Measurements from ENCODE around the gene NR5A2.

NR5A2 gene

DNA sequence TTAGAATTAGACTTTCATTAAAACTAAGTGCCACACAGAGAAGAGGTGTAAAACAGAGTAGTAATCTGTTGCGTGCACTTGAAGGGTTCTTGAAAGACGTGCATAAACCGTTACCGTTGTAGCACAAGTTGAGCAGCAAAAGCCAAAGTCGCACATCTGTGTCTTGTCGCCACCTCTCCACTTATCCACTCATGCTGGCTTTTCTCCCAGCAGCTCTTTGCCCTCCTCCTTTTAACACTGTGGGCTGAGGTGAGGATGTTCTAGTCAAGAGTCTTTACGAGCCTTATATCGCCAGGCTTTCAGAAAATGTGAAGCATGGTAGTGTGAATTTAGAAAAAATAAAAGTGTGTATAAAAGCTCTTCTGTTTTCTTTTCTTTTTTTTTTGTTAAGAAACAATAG is 48.0 kb downstream of the NR5A2 start:
- DNase-seq, result no peak

DNA sequence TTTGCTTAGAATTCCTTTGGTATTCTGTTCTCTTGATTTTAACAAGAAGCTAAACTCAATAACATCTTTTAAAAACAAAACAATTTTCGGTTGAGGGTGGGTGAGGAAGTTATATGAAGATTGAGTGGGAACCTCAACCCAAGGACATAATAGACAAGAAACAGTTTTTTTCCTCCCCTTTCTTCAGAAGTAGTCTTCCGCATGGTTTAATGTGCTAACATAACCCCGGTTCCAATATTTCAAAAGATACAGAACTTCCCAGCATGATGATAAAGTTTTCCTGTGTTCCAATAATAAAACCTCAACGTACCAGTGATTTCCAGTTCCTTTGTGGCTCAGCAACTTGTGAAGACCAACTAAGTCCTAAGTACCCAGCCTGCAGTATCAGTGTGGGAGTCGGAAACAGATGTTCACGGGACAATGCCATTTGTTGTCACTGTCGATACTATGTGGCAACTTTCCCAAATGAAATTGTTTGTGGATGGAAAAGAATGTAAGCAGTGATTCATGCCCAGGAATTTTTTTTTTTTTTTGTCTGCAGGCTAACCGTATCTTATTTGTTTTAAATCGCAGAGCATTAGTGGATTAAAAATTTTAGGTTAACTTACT is 48.5 kb downstream of the NR5A2 start:
- no peak for DNase-seq

DNA sequence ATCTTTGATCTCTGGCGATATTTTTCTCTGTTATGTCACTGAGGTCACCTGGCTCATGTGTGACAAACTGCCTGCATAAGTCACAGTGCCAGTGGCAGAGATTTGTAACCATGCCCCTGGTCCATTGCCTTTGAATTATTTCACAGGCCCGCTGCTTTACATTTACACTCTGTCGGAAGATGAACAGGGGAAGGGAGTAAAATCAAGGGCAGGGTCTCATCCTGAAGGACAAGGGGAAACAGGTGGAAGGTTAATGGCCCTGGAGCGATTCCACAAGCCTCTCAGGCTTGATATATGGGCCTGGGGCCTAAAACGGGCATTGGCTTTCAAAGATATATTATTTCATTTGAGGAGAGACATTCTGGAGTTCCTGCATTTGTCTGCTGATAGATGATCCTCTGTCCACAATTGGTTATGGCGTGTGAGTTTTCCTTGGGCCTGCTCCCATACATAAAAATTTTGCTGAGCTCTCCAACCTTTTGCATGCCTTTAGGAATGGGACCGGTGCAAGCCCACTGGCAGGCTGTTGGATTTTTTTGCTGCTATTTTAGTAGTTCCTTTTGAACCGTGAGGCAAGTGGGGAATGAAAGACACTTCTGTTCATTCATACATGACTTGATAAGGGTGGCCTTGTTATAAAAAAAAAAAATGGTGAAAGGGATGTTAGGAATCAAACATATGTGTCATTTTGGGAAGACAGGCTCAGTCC is 51.9 kb downstream of the NR5A2 start:
- no peak for DNase-seq

DNA sequence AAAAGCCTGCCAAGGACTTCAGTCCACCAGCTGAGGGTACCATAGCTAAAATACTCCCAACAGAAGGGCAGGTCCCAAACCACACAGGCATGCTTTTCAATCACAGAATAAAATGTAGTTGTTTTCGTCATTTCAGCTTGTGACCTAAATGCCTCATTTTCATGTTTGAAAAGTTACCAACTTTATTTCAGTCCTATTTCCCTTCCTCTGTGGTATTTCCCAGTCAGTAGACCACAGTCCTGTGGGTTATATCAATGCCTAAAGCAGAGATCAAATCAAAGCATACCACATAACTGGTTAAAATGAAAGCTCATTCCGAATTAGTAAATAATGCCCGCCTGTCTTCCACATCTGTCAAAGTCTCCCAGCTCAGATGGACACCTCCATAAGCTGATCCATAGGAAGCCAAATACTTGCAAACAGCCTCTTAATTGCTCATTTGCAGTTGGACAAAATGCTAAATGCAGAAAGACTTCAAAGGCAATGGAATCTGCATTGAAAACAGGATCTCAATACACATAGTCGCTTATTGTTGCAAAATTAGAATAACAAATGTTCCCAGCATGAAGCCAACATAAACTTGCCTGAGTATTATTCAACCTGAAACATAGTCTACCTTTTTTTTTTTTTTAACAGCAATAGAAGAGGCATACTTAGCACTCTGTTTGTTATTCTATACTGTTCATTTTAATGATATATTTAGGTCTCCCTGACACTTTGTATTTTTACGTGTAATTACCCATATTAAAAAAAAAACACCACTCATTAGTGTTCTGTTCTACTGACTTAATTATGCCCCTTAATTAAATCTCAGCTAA is 53.9 kb downstream of the NR5A2 start:
- DNase-seq, result no peak

DNA sequence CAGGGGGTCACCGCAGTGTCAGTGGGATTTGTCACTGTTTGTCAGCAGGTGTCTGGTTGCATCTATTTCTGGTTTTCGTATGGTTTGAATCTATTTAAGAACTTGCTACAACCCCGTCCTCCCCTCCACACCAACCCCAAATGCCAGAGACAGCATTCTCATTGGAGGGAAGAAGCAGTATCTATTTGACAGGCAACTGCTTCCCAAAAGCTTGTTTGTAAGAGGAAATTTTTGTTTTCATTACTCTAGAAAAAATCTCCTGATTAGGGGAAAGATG is 54.4 kb downstream of the NR5A2 start:
- DNase-seq, result no peak

DNA sequence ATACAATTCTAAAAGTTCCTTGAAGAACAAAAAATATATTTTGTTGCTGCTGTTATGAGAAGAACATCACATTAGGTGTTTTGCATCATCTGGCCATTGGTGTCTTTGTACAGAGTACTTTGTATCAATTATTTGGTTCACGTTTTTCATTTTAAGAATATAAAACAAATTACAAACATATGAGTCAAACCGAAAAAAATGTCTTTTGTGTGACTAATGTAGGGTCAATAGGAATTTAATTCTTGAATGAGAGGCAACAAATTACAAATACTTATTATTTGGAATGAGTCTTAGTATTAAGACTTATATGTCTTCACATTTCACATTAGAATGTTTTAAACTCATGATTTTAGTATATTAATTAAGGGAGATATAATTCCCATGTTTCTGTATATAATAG is 54.8 kb downstream of the NR5A2 start:
- DNase-seq, result no peak

DNA sequence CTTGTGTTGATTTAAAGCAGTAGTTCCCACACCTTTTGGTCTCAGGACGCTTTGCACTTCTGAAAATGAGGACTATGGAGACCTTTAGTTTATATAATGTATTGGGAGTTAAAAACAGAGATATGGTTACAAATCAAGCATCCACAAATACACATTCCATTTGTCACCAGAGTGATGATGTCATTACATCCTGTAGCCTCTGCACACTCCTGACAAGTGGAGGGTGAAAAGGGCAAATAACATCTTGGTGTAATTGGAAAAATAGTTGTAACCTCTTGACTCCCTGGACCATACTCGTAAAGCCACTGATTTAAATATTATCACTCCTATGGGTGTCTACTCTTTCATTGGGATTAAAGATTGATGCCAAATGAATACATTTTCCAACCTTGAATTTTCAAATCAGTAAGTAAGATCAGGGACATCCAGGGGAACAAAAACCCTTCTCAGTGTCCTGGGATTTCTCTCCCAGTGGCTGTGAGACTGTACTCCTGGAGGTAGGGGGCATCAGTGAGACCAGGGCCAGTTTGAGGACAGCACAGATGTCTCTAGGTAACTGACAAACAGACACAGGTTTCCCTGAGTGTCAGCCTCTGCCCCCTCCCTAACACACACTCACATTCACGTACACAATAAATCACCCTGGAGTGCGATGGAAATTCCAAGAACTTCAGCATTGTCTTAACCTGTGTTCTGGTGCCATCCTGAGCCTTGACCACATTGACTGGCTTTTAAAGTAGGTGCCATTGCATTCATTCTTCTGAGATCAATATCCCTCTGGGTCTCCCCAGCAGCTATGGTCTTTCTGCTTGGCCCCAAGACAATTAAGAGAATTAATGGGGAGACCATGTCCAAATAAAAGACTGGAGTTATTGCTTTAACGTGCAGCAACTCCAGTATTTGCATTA is 63.0 kb downstream of the NR5A2 start:
- DNase-seq, result no peak

DNA sequence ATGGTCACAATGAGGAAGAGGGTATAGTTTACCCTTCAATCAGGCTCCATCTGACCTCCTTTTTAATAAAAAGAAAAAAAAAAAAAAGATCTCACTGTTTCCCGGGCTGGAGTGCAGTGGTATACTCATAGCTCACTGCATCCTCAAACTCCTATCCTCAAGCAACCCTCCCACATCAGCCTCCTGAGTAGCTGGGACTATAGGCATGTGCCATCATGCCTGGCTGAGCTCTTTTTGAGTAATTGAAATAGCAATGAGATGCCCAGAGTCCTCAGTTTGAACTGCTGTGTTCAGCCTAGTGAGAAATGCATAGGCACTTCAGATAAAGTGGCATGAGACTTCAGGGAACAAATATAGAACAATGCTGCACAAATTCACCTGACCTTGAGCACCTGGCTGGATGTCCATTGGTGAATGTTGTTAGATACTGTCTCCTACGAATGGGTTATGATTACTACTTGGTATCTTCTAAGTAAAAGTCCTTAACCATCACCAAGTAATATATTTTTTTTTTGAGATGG is 67.6 kb downstream of the NR5A2 start:
- DNase-seq, result no peak

DNA sequence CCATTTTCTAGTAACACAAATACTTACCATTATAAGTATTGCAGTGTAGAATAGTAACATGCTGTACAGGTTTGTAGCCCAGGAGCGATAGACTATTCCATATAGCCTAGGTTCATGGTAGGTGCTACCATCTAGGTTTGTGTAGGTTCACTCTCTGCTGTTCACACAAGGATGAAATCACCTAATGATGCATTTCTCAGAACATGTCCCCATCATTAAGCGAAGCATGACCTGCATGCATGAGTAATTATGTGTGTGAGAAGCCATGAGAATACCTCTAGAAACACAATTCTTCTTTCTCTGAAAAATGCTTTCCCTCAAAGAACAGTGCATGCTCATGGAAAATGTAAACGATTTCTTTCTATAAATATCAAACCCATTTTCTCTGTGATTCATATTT is 69.3 kb downstream of the NR5A2 start:
- DNase-seq, result no peak

DNA sequence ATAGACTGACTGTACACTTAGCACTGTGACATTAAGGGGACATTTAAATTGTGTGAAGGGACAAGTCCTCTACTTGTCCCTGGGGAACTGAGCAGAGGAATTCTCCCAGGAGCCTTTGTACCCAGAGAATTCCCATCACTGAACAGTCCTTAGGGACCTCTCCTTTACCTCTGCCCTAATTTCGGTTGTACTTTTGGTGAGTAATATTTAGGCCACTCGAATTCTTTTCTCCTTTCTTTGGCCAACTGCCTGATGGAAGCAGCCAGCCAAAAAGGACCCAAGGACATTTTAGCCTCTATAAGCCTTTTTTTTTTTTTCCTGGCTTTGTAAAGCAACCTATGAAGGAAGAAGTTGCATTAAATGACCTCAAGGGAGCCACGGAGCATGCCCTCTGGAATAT is 71.5 kb downstream of the NR5A2 start:
- no peak for DNase-seq

DNA sequence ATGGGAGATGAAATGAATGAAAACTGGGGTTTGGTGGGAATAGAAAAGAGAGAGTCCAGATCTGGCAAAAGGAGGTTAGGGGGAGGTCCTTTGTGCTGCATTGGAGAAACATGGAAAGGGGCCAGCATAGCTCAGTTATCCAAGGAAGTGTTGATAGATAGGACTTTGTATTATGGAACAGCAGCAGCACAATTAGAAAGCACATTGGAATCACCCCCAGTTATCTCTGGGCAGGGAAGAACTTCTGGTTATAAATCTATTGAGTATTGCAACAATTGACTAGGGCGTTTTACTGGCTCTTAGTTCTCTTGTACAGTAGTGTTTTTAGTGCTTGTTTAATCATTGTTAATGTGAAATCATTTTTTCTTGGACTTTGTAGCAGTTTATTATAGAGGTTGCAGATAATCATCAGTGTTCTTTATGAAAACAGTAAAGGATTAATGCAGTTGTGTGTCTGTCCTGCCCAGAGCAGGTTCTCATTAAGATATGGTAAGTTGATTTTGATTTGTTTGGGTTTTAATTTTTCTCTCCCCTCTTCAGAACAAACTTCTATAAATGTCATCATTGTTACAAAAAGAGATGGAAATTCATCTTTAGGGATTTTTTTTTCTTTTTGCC is 76.6 kb downstream of the NR5A2 start:
- DNase-seq, result no peak

DNA sequence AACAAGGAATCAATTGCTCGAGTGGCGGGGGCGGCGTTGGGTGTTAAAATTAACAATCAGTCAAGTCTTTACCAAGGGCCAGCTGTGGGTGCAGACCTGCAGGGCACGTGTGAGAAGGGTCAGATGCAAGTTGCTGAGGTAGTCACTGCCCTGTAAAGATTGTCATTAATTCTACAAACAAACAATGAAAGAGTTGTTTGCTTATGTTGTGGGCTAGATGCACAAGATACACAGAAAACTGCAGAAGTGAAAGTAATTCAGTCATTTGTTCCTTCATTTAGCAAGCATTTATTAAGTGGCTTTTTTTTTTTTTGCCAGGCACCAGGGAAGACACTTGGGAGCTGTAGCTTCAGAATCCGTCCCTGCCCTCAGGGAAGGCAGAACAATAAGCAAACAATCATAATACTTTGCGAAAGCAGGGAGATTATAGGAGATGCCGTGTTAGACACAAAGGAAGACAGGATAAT is 79.5 kb downstream of the NR5A2 start:
- no peak for DNase-seq

DNA sequence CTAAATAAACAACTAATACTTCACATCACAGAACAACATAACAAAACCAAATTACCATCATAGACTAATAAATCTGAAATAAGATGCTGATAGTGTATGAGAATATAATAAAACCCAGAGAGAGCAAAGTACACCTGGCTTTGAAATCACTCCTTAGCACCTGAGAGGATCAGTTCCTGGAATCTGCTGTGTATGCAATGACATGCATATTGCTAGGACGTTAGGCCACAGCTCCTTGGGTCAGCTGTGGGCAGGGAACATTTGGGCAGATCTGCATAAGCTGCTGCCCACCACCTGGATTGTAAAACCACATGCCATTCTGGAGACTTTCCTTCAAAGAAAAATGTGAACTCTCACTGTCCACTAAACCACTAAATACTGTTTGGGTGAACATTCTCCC is 81.1 kb downstream of the NR5A2 start:
- DNase-seq, result no peak

DNA sequence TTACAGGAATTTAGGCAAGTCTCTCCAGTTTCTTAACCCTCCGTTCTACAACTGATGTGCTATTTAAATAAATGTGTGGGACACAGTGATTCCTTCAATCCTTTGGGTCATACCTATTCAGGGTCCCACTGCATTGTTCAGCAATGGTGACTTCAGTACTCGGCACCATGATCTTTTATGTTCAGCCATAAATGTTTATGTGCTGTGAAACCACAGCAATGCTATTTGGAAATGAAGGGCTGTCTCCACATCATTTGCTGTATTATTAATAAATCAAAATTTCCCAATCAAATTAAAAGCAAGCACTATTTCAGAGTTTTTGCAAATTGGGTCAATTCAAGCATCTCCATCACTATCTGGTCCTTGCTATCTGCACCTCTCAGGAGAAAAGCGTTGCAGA is 84.8 kb downstream of the NR5A2 start:
- no peak for DNase-seq

DNA sequence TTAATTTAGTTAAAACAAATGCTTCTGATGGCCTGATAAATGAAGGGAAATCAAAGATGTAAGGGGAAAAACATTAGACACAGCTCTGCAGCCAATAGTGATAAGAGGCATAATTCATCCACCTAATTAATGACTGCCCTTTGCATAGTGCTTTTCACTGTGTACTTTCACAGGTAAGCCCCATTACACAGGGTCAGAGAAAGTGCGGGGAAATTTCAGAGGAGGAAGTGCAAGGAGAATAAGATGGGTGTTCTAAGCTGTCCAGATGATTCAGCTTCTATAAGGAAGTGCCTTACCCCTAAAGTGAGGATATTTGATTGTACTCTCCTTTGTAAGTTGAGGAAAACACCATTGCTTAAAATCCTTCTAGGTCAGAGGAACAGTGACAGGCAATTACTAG is 88.0 kb downstream of the NR5A2 start:
- DNase-seq, result no peak

DNA sequence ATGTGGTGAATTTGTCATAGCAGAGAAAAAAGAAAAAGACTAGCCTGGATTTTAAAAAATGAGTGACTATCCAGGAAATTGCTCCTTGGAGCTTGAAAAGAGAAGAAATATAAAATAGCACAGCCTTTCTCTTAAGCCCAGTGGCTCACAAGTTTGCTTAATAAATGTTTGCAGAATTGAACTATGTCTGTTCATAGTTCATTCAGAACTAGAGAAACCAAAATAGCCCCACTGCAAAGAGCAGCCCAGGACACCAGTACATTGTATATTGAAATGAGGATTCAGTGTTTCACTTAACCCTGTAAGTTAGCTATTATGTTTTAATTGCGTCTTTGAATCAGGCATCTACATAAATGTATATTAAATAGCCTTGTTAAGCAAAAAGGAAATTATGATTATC is 88.8 kb downstream of the NR5A2 start:
- no peak for DNase-seq

DNA sequence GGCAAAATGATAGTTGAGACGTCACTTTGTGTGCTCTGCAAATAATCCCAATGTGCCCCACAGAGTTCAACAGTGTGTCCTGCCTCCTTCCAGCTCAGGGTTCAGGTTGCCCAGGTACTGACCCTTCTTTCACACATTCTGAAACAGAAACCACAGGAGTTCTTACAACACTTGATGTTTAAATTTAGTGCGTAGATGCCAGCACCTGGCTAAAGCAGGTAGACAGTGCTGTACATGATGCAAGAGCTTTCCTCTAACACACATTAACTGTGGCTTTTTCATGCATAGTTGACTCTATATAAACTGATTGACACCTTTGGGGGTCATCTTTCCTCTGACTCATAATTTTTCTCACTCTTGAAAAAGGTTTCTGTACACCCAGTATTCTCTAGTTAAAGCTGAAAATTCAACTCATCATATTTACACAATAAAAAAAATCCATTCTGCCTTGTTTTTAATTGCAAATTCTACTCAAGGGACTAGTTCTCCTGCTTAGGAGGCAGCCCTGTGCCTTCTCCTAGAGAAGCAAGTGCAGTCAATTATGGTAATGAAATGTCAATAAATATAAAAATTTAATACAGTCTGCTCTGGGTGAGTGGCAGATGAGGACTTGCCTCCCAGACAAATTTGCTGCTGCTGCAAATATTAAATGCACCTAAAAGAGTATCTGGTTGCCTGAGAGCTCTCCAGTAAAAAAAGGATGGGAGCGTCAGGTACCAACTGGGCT is 91.4 kb downstream of the NR5A2 start:
- DNase-seq, result no peak

DNA sequence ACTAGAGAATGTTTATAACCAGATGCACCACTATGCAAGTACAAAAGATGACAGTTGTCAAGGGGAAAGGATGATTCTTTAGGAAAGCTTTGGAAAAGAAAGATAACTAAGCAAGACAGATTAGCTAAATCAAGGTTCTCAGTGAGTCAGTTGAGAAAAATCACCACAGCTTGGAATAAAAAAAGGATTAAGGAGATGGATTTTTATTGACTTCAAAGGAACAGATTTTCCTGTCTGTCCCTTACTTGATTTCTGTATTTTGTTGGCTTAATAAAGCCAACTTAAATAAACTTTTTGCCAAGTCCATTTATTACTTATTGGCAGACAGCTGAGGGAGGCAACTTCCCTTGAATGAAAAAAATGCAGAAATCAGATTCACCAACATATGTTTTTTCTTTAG is 93.9 kb downstream of the NR5A2 start:
- no peak for DNase-seq

DNA sequence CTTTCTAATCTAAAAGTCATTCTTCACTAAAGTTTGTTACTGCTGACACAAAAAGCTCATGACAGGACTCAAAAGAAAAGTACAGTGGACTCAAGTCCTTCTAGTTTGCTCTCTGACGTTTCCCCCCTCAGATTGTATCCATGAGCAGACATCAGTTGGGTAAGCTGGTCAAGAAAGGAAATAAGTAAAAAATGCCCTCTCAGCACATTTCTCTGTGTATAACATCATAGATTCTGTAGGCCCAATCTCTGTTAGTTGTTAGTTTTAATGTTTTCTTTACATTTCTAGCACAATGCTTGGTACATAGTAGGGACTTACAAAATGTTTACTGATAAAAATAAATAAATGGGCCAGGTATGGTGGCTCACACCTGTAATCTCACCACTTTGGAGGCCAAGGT is 96.8 kb downstream of the NR5A2 start:
- no peak for DNase-seq

DNA sequence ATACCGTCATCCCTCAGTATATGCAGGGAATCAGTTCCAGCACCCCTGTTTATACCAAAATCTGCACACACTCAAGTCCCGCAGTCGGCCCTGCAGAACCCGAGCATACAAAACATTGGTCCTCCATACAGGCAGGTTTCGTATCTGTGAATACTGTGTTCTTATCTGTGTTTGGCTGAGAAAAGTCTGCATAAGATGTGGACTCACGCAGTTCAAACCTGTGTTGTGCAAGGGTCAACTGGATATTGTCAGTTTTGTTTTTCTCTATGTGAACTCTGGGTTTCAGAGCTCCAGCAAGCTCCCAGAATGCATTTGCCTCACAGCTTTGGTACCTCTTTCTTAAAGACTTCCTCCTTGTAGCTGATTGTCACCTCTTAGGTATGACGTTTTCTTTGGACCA is 100.6 kb downstream of the NR5A2 start:
- no peak for DNase-seq

DNA sequence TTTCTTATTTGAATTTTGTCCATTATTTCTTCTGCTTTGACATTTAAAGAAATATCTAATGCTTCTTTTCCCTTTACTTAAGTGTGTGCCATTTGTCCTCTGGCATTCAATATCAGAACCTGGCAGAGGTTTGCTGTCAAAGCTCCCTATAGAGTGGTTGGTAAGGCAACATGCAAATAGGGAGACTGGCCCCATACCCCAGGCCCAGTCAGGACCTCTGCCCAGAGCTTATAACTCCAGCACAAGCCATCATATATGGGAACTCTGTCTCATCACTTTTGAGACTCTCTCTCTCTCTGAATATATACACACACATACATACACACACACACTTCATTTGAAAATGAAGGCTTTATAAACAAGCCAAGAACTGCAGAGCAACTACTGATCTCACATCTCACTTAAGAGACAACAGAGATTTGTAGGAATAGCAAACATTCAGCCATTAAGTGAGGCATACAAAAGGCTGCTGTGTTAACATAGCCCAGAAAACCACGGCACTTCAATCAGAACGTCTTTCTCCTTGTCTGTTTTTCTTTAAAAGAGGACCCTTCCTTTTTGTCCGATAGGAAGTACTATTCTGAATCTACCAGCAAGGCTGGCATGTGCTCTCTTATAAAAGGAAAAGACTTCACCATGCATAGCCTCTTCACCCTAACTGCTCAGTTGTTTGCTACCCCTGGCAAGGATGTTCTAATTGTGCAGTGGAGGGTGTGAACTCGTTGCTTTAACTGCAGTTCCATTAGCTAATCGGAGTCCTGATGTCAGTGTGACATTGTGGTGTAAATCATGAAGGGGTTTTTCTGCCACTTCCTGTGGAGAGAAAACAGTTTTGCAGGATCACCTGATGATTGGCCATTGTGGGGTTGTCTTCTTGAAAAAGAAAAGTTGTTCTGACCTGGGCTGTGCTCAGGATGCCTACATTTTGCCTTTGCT is 101.7 kb downstream of the NR5A2 start:
- DNase-seq, result no peak
